GM21367 (cell line): ENCODE data around the gene MKNK1.

Experiments
- ATAC-seq: cut with Tn5 transposase; IDR thresholded peaks from one replicate; pipeline ENCODE4 v1.9.1; 2021; ENCODE audit not compliant: unreplicated experiment

The MKNK1 gene

DNA sequence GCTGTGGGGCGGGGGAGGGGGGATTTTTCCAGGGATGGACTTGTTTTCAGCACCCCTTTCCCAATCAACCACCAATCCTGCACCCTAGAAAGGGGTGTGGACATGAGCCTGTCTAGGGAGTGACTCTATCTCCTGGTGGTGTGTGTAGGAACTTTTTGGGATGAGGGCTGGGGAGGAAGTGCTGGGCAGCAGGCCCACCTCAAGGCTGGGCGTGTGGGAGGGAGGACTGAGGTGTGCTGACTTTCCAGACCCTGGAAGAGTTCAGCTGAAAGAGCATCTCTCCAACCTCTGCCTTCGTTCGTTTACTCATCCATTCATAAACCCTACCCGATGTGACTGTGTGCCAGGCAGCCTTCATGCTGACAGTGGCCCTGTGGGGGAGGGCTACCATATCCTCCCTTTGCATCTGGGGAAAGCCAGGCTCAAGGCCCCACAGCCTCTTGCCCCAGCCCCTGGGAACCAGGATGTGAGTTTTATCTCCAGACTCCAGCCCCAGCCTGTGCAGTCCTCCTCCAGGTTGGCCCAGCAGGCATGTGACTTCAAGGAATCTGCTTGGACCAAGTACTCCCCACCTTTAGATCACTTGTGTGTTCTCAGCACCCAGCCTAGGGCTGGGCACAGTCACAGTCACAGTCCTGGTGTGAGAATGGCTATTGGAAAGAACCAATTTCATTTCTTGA lies 59.4 kb downstream of the MKNK1 start:
- ATAC-seq: no peak

DNA sequence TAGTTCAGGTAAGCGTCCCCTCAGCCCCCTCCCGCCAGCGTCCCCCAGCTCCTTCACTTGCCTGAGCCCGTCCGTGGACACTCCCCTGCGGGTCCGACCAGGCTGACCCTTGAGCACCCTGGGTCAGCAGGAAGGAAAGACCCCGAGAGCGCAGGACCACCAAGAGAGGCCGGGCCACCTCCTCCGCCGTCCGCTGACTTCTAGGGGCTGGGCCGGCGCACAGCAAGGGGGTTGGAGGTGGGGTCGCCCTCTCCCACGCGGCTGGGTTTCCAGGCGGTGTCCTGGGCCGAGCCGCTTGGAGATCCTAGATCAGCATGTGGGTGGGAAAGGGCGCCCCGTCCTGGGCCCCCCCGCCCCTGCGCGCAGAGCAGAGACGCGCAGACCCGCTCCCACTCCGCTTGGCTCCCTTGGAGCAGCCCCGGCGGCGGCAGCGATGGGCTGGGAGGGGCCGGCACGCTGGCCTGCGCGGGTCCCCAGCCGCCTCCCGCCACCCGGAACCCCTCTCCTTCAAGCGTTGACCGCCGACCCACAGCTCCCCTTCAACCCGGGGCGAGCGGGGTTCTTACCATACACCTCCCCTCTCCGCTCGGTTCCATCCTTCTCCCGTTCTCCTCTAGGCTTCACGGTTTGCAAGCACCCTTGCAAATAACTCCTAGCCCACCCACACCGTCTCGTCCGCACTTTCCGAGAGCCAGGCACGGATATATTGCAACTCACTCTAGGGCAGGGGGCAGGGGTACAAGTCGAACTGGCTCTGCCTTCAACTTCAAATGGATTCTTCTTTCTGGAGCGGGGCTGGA lies 60.1 kb downstream of the MKNK1 start:
- no peak for ATAC-seq

DNA sequence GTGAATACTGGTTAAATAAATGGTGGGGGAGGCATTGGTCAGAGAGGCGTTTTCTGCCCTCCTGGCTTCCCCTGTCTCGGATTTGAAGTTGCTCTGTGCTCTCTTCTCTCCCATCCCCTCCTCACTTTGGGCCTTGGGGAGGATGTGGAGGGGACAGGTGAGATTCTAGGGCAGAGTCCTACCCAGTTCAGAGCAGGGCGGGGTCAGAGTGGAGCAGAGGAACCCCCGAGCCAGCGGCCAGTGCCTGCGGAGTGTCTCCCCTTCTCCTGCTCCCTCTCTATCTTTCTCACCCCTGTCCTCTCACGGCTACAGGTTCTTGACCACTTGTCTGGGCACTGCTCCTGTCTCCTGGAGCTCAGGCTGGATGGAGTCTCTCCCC lies 60.7 kb downstream of the MKNK1 start:
- no peak for ATAC-seq

DNA sequence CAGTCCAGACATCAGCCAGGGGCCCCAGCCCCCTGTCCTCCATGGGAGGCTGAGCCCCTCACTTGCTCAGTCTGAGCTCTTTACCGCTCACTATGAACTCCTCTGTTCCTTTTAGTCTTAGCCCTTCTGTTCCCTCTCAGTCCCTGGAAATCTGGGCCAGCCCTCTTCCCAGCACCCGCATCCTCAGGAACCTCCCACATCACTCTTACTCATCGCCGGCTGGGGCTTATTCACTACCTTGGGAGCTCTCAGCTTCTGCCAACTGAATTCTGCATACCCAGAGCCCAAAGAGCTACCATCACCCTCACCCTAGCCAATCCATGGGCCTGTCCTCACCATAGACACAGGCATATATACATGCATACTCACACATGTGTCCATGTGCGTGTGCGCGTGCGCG lies 64.1 kb downstream of the MKNK1 start:
- no peak for ATAC-seq

DNA sequence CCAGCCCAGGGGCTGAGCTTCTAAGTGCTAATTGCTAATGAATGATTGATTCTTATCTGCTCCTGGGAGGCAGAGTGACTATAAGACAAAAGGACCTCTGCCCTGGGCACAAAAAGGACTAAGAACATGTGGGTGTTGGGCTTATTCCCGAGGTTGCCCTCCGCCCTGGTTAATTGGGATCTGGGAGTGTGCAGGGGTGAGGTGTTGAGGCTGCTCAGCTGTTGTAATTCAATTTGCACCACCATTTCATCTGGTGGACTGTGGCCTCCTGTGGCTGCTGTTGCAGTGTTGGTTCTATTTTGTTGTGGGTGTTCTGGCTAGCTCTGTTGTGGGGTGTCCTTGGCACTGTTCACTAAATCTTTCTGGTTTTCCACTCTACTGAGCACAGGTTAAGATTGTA lies 65.9 kb downstream of the MKNK1 start:
- ATAC-seq: no peak

DNA sequence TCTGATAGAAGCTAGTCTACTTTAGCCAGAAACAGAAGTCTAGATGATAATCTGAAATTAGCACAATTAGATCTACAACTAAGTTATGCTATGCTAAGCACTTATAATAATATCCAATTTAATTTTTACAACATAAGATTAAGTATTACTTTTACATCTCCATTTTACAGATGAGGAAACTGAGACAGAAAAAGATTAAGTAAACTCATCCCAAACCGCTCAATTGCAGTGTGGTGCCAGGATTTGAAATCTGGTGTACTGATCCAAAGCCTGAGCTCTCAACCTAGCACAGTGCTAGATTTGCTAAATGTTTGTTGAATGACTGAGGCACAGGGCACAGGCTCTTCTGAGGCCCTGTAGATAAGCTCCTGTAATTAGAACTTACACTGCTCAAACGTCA lies 66.4 kb downstream of the MKNK1 start:
- no peak for ATAC-seq

DNA sequence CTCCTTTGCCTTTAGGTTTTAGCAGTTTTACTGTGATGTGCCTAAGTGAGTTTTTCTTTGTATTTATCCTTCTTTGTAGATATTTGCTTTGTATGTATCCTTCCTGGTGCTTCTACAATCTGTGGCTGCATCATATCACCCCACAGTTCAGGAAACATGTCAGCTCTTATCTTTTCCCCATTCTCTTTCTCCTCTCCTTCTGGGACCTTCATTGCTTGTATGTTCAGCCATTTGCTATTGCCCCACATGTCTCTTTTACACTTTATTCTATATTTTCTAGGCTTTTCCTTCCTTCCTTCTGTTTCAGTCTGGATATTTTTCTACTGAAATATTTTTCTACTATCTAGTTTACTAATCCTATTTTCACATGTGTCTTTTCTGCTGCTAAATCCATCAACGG lies 67.5 kb downstream of the MKNK1 start:
- ATAC-seq: no peak

DNA sequence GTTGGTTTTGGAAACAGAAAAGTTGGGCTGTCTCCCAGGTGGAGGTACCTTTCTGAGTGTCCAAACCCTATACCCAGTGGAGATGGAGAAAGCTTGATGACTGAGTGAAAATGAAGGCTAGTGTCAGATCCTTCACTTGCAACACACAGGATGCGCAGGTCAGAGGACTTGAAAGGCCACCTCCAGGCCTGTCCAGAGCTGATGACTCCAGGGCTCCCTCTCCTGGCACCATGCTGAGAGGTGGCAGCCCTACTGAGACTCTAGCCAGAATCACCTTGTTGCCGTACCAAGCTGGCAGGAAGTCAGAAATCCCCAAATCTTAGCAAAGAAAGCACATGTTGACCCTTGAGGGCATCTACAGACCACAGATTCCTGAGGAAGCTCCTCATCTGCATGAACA lies 69.0 kb downstream of the MKNK1 start:
- no peak for ATAC-seq

DNA sequence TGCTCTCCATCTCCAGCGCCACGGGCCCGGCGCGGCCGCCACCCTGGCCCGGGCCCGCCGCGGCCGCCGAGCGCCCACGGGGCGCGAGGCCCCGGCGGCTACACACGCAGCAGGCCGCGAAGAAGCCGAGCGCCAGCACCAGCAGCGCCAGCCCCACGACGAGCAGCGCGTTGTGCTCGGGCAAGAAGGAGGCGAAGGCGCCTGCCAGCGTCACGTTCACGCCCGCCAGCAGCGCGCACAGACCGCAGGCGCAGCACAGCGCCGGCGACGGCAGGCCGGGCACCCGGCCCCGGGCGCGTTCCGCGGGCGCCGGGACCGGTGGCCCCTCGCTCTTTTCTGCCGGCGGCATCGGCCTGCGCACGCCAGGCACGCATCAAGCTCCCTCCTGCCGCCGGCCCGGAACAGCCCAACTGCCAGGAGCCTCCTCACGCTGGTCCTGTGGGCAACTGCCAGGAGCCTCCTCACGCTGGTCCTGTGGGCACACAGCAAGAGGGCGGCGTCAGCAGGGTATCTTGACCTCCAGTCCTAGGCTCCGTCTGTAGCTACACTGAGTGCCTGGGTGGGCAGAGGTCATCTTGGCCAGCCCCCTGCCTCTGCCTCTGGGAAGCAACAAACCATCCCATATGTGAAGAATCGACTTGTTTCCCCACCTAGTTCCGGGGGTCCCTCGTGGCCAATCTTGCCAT lies 70.7 kb downstream of the MKNK1 start:
- no peak for ATAC-seq

DNA sequence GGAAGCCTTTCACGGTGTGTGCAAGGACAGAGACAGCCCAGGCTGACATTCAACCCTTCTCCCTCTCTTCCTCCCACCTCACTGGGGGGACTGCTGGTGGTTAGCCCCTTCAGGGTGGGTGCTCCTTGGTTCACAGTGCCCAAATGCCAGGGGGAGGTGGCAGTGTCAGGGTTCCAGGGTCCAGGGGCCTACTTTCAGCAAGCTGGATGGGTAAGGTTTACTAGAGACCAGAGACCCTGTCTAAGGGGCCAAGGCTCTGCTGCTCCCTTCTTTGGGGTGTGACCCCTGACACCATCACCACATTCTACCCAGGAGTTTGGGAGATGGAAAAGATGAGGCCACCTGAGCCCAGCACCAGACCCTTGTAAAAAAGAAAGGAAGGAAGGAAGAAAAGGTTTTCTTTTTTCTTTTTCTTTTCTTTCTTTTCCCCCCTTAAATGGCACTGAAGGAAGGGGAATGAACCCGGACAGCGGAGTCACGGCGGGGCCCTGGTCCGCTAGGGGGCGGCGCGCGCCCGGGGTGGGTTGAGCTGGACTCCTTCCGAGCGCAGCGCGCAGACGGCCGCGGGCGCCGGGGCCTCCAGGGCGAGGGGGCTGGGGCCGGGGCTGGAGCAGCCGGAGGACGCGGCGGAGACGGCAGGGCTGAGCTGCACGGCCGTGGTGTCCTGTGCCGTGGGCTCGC lies 71.4 kb downstream of the MKNK1 start:
- no peak for ATAC-seq

DNA sequence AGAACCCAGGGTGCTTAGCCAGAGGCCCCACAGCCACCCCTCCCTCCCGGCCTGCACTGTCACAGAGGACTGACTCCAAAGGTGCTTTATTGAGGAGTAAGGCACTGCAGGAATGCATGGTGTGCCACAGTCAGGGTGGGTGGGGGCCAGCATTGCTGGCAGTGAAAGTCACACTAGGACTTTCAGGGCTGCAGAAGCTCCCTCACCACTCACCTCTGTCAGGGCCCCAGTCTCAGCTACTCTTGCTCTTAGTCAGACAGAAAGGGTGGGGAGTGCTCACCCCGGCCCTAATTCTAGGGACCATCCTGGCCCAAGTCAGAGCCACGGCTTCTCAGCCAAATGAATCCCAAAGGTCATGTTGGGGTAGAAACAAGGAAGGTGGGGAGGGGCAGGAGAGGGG lies 72.0 kb downstream of the MKNK1 start:
- ATAC-seq: no peak

DNA sequence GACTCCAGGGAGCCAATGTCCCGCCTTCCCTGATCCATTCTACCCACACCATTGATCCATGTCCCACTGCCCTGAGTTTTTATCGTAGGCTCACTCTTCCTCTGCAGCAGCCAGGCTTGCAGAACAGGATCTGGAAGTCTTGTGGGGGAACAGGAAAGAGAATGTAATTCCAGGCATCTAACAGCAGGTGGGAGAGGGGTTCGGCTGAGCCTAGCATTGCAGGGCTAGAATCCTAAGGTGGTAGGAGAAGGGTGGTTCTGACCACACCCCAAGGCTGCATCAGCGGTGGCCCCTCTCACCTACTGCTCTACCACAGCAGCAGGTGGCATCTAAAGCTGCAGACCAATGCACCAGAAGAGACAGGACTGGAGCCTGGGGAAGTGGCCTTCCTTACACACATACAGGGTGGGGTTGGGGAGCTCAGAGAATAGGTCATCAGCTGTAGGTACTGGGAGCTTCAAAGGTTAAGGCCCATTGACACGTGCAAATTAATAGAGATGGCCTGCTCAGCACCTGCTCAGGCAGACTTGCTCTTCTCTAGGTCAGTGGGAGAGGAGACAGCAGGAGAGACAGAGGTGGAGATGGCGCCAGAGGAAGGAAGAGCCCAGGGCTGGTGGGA lies 73.2 kb downstream of the MKNK1 start:
- ATAC-seq: no peak

DNA sequence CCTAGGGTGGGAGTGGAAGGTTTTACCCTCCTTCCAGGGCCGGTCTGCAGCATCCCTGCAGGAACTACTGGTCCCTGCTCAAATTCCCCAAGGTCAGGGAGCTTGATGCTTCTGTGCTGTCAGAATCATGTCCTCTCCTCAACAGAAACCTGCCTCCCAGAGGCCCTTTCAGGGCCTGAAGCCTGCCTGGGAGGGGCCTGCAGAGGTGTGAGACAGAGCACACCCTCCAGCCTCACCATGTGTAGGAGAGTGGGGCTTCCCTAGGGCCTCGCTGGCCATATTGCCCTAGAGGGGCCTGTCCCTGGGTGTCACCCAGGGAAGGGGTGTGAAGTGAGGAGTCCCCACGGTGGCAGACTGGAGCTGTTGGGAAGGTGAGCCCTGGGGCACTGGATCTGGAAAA lies 73.8 kb downstream of the MKNK1 start:
- no peak for ATAC-seq

DNA sequence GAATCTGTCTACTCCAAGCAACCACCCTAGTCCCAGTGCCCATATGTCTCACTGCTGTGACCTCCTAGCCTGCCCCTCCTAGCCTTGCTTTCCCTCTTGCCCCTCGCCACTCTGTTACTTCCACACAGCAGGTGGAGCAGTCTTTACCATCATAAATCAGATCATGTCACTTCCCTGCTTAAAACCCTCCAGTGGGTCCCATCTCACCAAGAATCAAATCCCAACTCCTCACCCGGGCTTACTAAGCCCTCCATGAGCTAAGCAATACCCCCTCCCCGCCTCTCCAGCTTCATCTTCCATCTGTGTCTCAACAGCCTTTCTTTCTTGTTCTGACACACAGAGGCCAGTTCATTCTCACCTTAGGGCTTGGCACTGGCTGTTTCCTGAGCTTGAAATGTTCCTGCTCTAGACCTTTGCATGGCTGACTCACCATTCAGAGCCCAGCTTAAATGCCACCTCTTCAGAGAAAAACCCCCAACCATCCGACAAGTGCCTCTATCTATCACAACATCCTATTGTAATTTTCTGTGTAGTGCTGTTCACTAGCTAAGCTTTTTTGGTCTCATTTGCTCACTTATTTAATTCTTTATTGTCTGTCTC lies 74.9 kb downstream of the MKNK1 start:
- ATAC-seq: no peak

DNA sequence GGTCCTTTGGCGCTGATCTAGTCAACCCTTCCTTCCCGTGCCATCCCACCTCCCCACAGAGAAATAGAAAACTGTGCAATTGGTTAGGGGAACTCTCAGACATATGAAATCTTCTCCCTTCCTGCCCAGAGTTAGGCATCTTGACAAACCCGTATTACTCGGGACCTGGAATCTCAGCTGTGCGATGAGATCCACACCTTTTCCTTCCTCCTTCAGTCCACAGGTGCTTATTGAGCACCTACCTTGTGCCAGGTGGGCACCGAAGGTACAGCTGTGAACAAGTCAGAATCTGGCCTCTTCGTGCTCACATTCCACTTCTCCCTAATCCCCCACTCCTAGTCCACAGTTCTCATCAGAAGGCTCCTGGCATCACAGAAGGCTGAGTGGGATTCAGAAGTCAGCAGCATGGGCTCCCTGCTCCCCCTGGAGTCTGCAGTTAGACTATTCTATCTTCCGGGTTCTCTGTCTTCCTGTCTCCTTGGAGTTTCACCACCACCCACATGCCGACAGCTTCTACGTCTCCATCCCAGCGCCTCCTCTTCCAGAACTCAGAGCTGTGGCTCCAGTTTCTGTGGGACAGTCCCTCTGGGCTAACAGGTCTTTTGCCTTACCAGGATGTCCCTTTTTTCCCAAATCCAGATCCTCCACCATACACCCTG lies 75.6 kb downstream of the MKNK1 start:
- no peak for ATAC-seq

DNA sequence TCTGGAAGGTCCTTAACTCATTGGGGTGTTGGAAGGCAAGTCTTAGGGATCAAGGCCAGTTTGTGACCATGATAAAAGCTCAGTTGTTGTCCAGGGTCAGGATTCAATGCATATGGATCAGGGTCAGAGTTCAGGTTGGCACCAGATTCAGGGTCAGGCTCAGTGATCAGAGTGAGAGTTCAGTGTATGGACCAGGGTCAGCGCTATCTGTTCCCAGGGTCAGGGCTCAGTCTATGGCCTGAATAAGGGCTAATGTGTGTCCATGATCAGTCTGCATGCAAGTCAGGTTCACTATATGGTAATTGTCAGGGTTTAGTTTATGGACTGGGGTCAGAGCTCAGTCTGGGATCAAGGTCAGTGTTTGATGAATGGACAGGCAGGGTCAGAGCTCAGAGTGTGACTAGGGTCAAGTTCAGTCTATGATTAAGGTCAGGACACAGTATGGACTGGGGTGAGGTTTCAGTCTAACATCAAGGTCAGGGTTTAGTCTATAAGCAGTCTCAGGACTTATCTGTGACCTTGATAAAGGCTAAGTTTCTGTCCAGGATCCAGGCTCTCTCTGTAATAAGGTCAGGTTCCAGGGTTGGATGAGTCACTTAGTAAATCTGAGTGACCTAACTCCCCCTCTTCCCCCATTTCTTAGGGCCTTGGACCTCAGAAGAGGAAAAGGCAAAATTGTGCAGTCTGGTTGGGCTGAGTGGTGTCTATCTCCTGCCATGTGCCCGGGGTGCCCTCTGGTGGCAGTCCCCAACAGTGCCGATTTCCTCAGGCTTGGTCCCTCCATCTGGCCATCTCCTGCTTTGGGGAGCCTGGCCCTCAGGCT lies 76.4 kb downstream of the MKNK1 start:
- ATAC-seq: no peak

DNA sequence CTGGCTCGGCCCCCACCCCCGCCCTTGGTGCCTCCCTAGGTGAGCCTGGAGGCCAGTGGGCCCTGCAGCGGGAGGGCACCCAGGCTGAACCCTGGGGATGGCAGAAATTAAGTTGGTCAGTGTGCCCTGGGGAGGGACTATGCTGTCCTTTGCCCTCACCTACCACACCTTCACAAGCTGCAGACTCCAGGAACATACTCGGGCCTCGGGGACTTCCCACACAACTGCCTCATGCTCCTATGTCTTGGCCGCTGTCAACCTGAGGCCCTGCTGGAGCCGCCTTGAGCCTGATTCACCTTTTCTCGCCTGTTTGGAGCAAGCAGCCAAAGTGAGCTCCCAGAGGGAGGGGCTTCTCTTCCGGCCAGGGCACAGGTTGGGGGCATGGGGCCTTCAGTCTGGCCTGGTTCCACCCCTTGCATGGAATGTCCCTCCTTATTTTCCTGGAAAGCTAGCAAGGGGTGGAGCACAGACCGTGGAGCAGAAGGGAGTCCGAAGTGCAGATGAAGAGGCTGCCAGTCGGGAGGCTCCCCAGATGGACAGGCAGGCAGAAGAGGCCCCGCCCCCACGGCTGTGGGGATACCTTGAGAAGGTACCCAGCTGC lies 77.3 kb downstream of the MKNK1 start:
- no peak for ATAC-seq

DNA sequence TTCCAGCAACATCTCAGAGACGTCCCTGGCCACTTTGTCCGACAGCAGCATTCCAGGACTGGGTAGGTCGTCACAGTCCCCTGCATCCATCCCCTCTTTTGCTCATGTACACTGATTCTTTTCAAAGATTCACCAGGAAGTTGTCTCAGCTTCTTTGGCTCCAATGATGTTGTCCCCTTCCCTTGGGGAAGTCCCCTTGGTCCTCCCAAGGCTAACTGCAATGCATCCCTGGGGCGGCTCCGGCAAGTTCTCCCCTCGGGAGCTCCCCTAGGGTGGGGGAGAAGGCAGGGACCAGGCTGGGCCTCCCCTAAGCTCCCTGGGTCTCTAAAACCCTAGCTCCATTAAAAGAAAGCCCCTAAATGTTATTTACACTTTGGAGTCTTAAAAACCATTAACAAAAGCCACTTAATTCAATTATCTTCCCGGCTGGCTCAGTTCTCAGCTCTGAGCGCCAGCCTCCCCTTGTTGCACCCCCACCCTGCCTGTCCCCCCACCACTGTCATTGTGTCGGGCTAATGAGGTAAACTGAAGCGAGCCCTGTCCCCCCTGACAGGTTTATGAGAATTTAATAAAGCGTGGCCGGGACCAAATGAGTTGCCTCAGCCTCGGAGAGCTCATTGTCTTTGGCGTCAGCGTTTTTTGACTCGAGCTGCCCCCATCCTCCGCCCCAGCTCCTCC lies 77.9 kb downstream of the MKNK1 start:
- no peak for ATAC-seq
